ENCODE data around the gene ARHGEF18. TPM values are rescaled to one million over a fixed set of nuclear protein-coding genes. Genes with fewer than 3 reads are reported as not detected.
A peak's percentile ranks its signal among the peaks of the same experiment; 100 is the strongest.

ARHGEF18 gene
- total and polyA plus RNA-seq, 2 of the 13 experiments (the other 11 are each of a cell fraction or from before 2014, with no cell fraction given) = 4.2 to 17.5 TPM

DNA sequence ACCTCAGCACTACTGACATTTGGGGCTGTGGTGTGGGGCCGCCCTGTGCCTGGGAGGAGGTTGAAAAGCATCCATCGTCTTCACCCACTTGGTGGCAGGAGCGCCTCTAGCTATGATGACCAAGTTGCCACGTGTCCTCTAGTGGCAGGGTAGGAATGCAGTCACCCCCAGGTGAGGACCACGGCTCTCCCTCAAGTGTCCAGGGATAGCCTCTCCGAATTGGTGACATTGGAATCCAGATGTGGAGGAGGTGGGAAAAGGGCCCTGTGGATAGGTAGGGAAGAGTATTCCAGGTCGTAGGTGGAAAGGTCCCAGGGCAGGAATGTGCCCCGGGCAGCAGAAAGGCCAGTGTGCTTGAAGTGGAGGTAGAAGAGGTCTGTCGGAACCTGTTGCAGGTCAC, 37.6 kb downstream of the ARHGEF18 start (continued):
- TF ChIP-seq, protein P1, sequence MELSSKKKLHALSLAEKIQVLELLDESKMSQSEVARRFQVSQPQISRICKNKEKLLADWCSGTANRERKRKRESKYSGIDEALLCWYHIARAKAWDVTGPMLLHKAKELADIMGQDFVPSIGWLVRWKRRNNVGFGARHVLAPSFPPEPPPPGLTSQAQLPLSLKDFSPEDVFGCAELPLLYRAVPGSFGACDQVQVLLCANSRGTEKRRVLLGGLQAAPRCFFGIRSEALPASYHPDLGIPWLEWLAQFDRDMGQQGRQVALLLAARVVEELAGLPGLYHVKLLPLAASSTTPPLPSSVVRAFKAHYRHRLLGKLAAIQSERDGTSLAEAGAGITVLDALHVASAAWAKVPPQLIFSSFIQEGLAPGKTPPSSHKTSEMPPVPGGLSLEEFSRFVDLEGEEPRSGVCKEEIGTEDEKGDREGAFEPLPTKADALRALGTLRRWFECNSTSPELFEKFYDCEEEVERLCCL (CRISPR knock-in tag; IDR thresholded peaks at IDR 0.05; ENCODE audit: borderline replicate concordance) = no peak
- TF ChIP-seq, protein P2, sequence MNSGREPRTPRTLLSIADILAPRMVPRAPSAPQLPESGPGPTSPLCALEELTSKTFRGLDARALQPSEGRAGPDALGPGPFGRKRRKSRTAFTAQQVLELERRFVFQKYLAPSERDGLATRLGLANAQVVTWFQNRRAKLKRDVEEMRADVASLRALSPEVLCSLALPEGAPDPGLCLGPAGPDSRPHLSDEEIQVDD (CRISPR knock-in tag; IDR thresholded peaks at IDR 0.05; ENCODE audit: borderline replicate concordance) = no peak
- TF ChIP-seq NFRKB (IDR thresholded peaks at IDR 0.05) (no peak), SMC3 (IDR thresholded peaks at IDR 0.05; ENCODE audit: low read length) (peak; percentile 10; the same call in 1 of the 2 replicates), TARDBP (CRISPR knock-in tag; IDR thresholded peaks at IDR 0.05) (no peak), SAFB2 (CRISPR knock-in tag; IDR thresholded peaks at IDR 0.05; ENCODE audit: borderline replicate concordance, low read depth) (no peak), ZNF33A (CRISPR knock-in tag; IDR thresholded peaks at IDR 0.05; ENCODE audit: borderline replicate concordance) (no peak)
- TF ChIP-seq, protein P3, sequence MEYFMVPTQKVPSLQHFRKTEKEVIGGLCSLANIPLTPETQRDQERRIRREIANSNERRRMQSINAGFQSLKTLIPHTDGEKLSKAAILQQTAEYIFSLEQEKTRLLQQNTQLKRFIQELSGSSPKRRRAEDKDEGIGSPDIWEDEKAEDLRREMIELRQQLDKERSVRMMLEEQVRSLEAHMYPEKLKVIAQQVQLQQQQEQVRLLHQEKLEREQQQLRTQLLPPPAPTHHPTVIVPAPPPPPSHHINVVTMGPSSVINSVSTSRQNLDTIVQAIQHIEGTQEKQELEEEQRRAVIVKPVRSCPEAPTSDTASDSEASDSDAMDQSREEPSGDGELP (IDR thresholded peaks at IDR 0.05; ENCODE audit: borderline replicate concordance, low read depth) = no peak

DNA sequence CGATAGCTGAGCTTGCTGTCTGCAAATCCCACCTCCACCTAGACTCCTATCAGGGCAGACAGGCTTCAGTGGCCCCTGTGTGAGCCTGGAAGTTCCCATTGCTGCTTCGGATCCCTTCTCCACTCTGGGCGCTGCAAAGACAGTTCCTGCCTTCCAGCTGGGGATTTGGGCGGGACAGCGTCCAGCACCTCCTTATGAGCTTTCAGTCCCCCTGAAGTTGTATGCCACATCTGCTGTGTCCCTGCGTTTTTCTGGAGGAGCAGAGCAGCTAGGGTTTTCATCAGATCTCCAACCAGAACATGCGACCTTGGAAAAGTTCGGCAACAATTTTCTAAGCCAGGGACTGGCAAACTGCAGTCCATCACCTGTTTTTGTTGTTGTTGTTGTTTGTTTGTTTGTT, 38.0 kb downstream of the ARHGEF18 start:
- in situ Hi-C loops (cut with HindIII; ENCODE audit: extremely low pct_ligation_motif_present, low pct_unique_long_range_greater_than_20kb) (no loop called here), intact Hi-C loops (cut with micrococcal nuclease; ENCODE audit: unreplicated experiment) (no loop called here)
- Histone ChIP-seq H3K4me3 (replicated peaks in 1 of 3; ENCODE audit: insufficient read depth in 1 of 3, low read depth in 2 of 3, low read length in 3 of 3) (no peak overlapping the region), H4K20me1 (ENCODE audit: insufficient read depth, low read length) (no peaks in the 10 kb centered on the region), H3K9me3 (ENCODE audit: low read length) (no peaks in the 10 kb centered on the region), H3K4me1 (ENCODE audit: insufficient read depth, low read length) (peaks cover 13% of the 10 kb centered on the region), H3K27ac (ENCODE audit: extremely low read length, insufficient read depth, low read length) (no peak overlapping the region), H3K27me3 (ENCODE audit: control insufficient read depth in 1 of 2, insufficient read depth in 2 of 2, low read length in 2 of 2) (0 out of 5 replicates have a peak, but pooled peaks cover 0 to 7% of the 10 kb centered on the region in 2 experiments), H2AFZ (ENCODE audit: low read length) (no peak overlapping the region), H3K79me2 (ENCODE audit: insufficient read depth, low read length) (no peaks in the 10 kb centered on the region), H3K9ac (ENCODE audit: insufficient read depth, low read depth, low read length) (no peak overlapping the region), H3K4me2 (ENCODE audit: low read depth, low read length) (no peak overlapping the region), H3K36me3 (replicated peaks in 1 of 2; ENCODE audit: control insufficient read depth in 1 of 2, insufficient read depth in 2 of 2, low read length in 2 of 2) (no peaks in the 10 kb centered on the region)
- no TSS peak for BruUV-seq (replicated peaks)
- CTCF ChIA-PET (ENCODE audit: low intra/inter-chr PET ratio, low total read pairs) = no interaction called here
- POLR2A ChIA-PET = interaction anchor here (1.5 kb wide), 1 partner anchor 9 kb away, joined by 5 read pairs; no protein-coding TSS in a partner anchor
- FAIRE-seq = no peak
- ATAC-seq = no peak; the same call in 2 of the 3 replicates
- 89% methylated on average over 7 of the region's 8 CpGs for WGBS (ENCODE audit: low lambda C conversion rate)
- DNase-seq (ENCODE audit: low spot score) = no peak
- no peak for TF ChIP-seq ZBTB38 (CRISPR knock-in tag; IDR thresholded peaks at IDR 0.05)
- no peak for TF ChIP-seq ZNF431 (CRISPR knock-in tag; IDR thresholded peaks at IDR 0.05; ENCODE audit: borderline replicate concordance, low read depth)
- TF ChIP-seq, protein P4, sequence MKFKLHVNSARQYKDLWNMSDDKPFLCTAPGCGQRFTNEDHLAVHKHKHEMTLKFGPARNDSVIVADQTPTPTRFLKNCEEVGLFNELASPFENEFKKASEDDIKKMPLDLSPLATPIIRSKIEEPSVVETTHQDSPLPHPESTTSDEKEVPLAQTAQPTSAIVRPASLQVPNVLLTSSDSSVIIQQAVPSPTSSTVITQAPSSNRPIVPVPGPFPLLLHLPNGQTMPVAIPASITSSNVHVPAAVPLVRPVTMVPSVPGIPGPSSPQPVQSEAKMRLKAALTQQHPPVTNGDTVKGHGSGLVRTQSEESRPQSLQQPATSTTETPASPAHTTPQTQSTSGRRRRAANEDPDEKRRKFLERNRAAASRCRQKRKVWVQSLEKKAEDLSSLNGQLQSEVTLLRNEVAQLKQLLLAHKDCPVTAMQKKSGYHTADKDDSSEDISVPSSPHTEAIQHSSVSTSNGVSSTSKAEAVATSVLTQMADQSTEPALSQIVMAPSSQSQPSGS (CRISPR knock-in tag; IDR thresholded peaks at IDR 0.05) = no peak
- TF ChIP-seq, protein P5, sequence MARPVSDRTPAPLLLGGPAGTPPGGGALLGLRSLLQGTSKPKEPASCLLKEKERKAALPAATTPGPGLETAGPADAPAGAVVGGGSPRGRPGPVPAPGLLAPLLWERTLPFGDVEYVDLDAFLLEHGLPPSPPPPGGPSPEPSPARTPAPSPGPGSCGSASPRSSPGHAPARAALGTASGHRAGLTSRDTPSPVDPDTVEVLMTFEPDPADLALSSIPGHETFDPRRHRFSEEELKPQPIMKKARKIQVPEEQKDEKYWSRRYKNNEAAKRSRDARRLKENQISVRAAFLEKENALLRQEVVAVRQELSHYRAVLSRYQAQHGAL (CRISPR knock-in tag; IDR thresholded peaks at IDR 0.05; ENCODE audit: not compliant biosample characterization) = no peak
- no peak for TF ChIP-seq HNRNPUL1 (IDR thresholded peaks at IDR 0.05; ENCODE audit: low read depth, low read length)
- no peak for TF ChIP-seq ZNF34 (CRISPR knock-in tag; IDR thresholded peaks at IDR 0.05; ENCODE audit: borderline replicate concordance)
- TF ChIP-seq, protein P6, sequence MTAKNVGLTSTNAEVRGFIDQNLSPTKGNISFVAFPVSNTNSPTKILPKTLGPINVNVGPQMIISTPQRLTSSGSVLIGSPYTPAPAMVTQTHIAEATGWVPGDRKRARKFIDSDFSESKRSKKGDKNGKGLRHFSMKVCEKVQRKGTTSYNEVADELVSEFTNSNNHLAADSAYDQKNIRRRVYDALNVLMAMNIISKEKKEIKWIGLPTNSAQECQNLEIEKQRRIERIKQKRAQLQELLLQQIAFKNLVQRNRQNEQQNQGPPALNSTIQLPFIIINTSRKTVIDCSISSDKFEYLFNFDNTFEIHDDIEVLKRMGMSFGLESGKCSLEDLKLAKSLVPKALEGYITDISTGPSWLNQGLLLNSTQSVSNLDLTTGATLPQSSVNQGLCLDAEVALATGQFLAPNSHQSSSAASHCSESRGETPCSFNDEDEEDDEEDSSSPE (CRISPR knock-in tag; IDR thresholded peaks at IDR 0.05) = no peak

Data from HepG2 (cell line).